HepG2 (cell line): Measurements from ENCODE around the gene TJAP1. TPM values are rescaled to one million over a fixed set of nuclear protein-coding genes. Genes with fewer than 3 reads are reported as not detected.
A peak's percentile ranks its signal among the peaks of the same experiment; 100 is the strongest.

Experiments used
- HIC2 ChIP-seq: sonication (generic); formaldehyde crosslinking; IDR thresholded peaks from 2 replicates; pipeline ENCODE4 v1.9.0; 2022; ENCODE audit warnings: low read depth, missing genetic modification reagents
- MTA1 ChIP-seq: sonication (generic); formaldehyde crosslinking; IDR thresholded peaks from 2 replicates; pipeline ENCODE4 v1.4.0; 2020; ENCODE audit warnings: missing genetic modification reagents, mild to moderate bottlenecking, borderline replicate concordance
- SOX6 ChIP-seq, 2 experiments: fragments of 450-650 bp in 1 of 2; sonication (generic) in 1 of 2; formaldehyde crosslinking in 1 of 2; IDR thresholded peaks; 2 replicates each; pipeline versions ENCODE4 v1.4.0 to v1.6.1; 2017 to 2020; ENCODE audit warnings: antibody characterized with exemption in 1 of 2, mild to moderate bottlenecking in 1 of 2, missing genetic modification reagents in 1 of 2
- THAP8 ChIP-seq: sonication (generic); formaldehyde crosslinking; IDR thresholded peaks from 2 replicates; pipeline ENCODE4 v1.5.1; 2020; ENCODE audit warnings: missing genetic modification reagents, mild to moderate bottlenecking, borderline replicate concordance
- THAP9 ChIP-seq: sonication (generic); formaldehyde crosslinking; IDR thresholded peaks from 2 replicates; pipeline ENCODE4; 2020; ENCODE audit warnings: missing genetic modification reagents, mild to moderate bottlenecking, borderline replicate concordance
- TSC22D2 ChIP-seq: sonication (generic); formaldehyde crosslinking; IDR thresholded peaks from 2 replicates; pipeline ENCODE4 v1.5.1; 2020; ENCODE audit warnings: missing genetic modification reagents, mild to moderate bottlenecking, borderline replicate concordance
- U2AF2 ChIP-seq: fragments of 200-400 bp; formaldehyde crosslinking; IDR thresholded peaks from 2 replicates; pipeline ENCODE4 v1.6.1; 2017; ENCODE audit warnings: low read depth, mild to moderate bottlenecking, low read length
- ZBTB39 ChIP-seq: sonication (generic); formaldehyde crosslinking; IDR thresholded peaks from 2 replicates; pipeline ENCODE4 v1.5.0; 2020; ENCODE audit warnings: missing genetic modification reagents
- ZHX2 ChIP-seq, 2 experiments: sonication (generic) in 1 of 2; formaldehyde crosslinking in 1 of 2; IDR thresholded peaks; 2 replicates each; pipeline versions ENCODE4 v1.6.1 to v1.9.0; 2014 to 2022; ENCODE audit warnings: antibody characterized with exemption in 1 of 2, borderline replicate concordance in 1 of 2, inconsistent platforms in 1 of 2, low read depth in 1 of 2, missing genetic modification reagents in 1 of 2
- ZNF350 ChIP-seq: sonication (generic); formaldehyde crosslinking; IDR thresholded peaks from 2 replicates; pipeline ENCODE4 v1.4.0; 2020; ENCODE audit warnings: mild to moderate bottlenecking, low read depth, missing genetic modification reagents, borderline replicate concordance
- ZNF777 ChIP-seq: sonication (generic); formaldehyde crosslinking; IDR thresholded peaks from 2 replicates; pipeline ENCODE4 v1.4.0; 2020; ENCODE audit warnings: missing genetic modification reagents
- polyA plus RNA-seq, 8 experiments: library from polyadenylated mRNA; depleted of rRNA in 3 of 8; stranded (reverse) in 7 of 8; unstranded in 1 of 8; fragments of >200 nt; fragmentation: Illumina TruSeq in 4 of 8; extraction: Trizol in 4 of 8; gene quantifications; 2 replicates each; pipeline versions ENCODE4 v1.2.1 to v1.2.3, GENCODE V29; 2011 to 2016; ENCODE audit warnings: low read depth in 4 of 8, missing spikeins in 1 of 8, mixed read lengths in 1 of 8; ENCODE audit not compliant: insufficient read depth in 1 of 8
- total RNA-seq, 5 experiments: library from RNA; depleted of rRNA; stranded (reverse); fragments of >200 nt; fragmentation: Illumina TruSeq; extraction: Trizol; gene quantifications; 2 replicates each; pipeline ENCODE4 v1.2.3, GENCODE V29; 2016; ENCODE audit warnings: low read depth in 1 of 5

The TJAP1 gene
- total and polyA plus RNA-seq, 2 of the 13 experiments (the other 11 are each of a cell fraction or from before 2014, with no cell fraction given), result 15.7 to 41.6 TPM

- TF ChIP-seq THAP8 (0 out of 2 replicates have a peak, but pooled peaks have one; percentile 30), ZBTB39 (0 out of 2 replicates have a peak, but pooled peaks have one; percentile 31), MTA1 (CRISPR knock-in tag) (peak; percentile 61; the same call in 1 of the 2 replicates), TSC22D2 (CRISPR knock-in tag) (0 out of 2 replicates have a peak, but pooled peaks have one; percentile 36), SOX6 (IDR thresholded peaks at IDR 0.05) (no peak), SOX6 (CRISPR knock-in tag; IDR thresholded peaks at IDR 0.05) (peak; percentile 19; the same call in 1 of the 2 replicates), U2AF2 (no peak), ZHX2 (IDR thresholded peaks at IDR 0.05; ENCODE audit: low read depth) (0 out of 2 replicates have a peak, but pooled peaks have one; percentile 13), ZHX2 (CRISPR knock-in tag; IDR thresholded peaks at IDR 0.05; ENCODE audit: borderline replicate concordance) (no peak), HIC2 (CRISPR knock-in tag) (peak; percentile 71; the same call in 1 of the 2 replicates), THAP9 (CRISPR knock-in tag) (0 out of 2 replicates have a peak, but pooled peaks have one; percentile 44), ZNF777 (CRISPR knock-in tag) (peak; percentile 47), ZNF350 (CRISPR knock-in tag) (no peak)
Measured at GRCh38 chr6:43509142-43509983, 32.0 kb downstream of the TJAP1 start (continued).
